CD14-positive monocyte (primary cell): Measurements from ENCODE around the gene LLCFC1. TPM values are rescaled to one million over a fixed set of nuclear protein-coding genes. Genes with fewer than 3 reads are reported as not detected.

Experiments used
- DNase-seq, 3 donors: peaks; one replicate each; pipeline ENCODE4 v3.0.0-alpha.2; 2011 to 2022
- H2AFZ ChIP-seq: 2 replicates; pipeline ENCODE4 v1.6.0; 2012; ENCODE audit warnings: mild to moderate bottlenecking, low read depth, low read length, inconsistent platforms; ENCODE audit not compliant: insufficient read depth, poor library complexity, severe bottlenecking
- H3K27ac ChIP-seq, 2 donors: 1 replicate in 1 of 2; 2 replicates in 1 of 2; pipeline ENCODE4 v1.5.1; 2012 to 2013; ENCODE audit warnings: low read length in 2 of 2, control low read depth in 1 of 2, inconsistent platforms in 1 of 2, low read depth in 1 of 2, mild to moderate bottlenecking in 1 of 2
- H3K27me3 ChIP-seq, 2 donors: one replicate each; pipeline versions ENCODE4 v1.6.0 to v1.6.1; 2011 to 2013; ENCODE audit warnings: low read length in 2 of 2; ENCODE audit not compliant: control insufficient read depth in 2 of 2, insufficient read depth in 2 of 2
- H3K36me3 ChIP-seq, 2 donors: replicated peaks in 1 of 2; 1 replicate in 1 of 2; 2 replicates in 1 of 2; pipeline versions ENCODE4 v1.5.1 to v1.6.1; 2012 to 2013; ENCODE audit warnings: low read length in 2 of 2, control low read depth in 1 of 2, inconsistent platforms in 1 of 2, mild to moderate bottlenecking in 1 of 2; ENCODE audit not compliant: insufficient read depth in 2 of 2, control insufficient read depth in 1 of 2
- H3K4me1 ChIP-seq, 2 donors: 1 replicate in 1 of 2; 2 replicates in 1 of 2; pipeline versions ENCODE4 v1.5.1 to v1.6.1; 2012 to 2013; ENCODE audit warnings: low read length in 2 of 2, control low read depth in 1 of 2, inconsistent platforms in 1 of 2, mild to moderate bottlenecking in 1 of 2, moderate library complexity in 1 of 2; ENCODE audit not compliant: insufficient read depth in 2 of 2, control insufficient read depth in 1 of 2
- H3K4me2 ChIP-seq: replicated peaks from 2 replicates; pipeline ENCODE3; 2012; ENCODE audit warnings: low read length, moderate library complexity, mild to moderate bottlenecking; ENCODE audit not compliant: poor library complexity, severe bottlenecking; ENCODE audit errors: extremely low read depth
- H3K4me3 ChIP-seq, 3 experiments: fragments of 200-600 bp in 1 of 3; sonication (generic) in 1 of 3; replicated peaks in 1 of 3; 1 replicate in 2 of 3; 2 replicates in 1 of 3; pipeline ENCODE4 v1.5.1; 2011 to 2013; ENCODE audit warnings: low read length in 3 of 3, mild to moderate bottlenecking in 3 of 3, control low read depth in 2 of 3, low read depth in 2 of 3, inconsistent platforms in 1 of 3, moderate library complexity in 1 of 3
- H3K79me2 ChIP-seq: 2 replicates; pipeline ENCODE4 v1.6.0; 2012; ENCODE audit warnings: mild to moderate bottlenecking, control low read depth, inconsistent platforms, low read length, moderate library complexity; ENCODE audit not compliant: insufficient read depth
- H3K9ac ChIP-seq: 2 replicates; pipeline ENCODE4 v1.6.0; 2017; ENCODE audit warnings: low read length, mild to moderate bottlenecking; ENCODE audit not compliant: insufficient read depth, poor library complexity, severe bottlenecking
- H3K9me3 ChIP-seq, 2 donors: replicated peaks in 1 of 2; 1 replicate in 1 of 2; 2 replicates in 1 of 2; pipeline versions ENCODE4 v1.5.1 to v1.6.1; 2012 to 2013; ENCODE audit warnings: low read length in 2 of 2, control low read depth in 1 of 2; ENCODE audit not compliant: control insufficient read depth in 1 of 2, insufficient read depth in 1 of 2
- H4K20me1 ChIP-seq: 2 replicates; pipeline ENCODE4 v1.6.0; 2012; ENCODE audit warnings: mild to moderate bottlenecking, low read length, control low read depth, moderate library complexity; ENCODE audit not compliant: insufficient read depth
- H3K27ac Mint-ChIP-seq, 7 donors: one replicate each; pipeline ENCODE4 v1.8.0; 2020; ENCODE audit warnings: mild to moderate bottlenecking in 7 of 7, mixed read lengths in 7 of 7, moderate library complexity in 6 of 7, inconsistent platforms in 2 of 7
- H3K27me3 Mint-ChIP-seq, 3 donors: one replicate each; pipeline ENCODE4 v1.8.0; 2021 to 2022; ENCODE audit warnings: low read depth in 3 of 3, mild to moderate bottlenecking in 3 of 3, mixed read lengths in 3 of 3, moderate library complexity in 3 of 3, inconsistent platforms in 1 of 3
- H3K36me3 Mint-ChIP-seq, 2 donors: one replicate each; pipeline ENCODE4 v1.8.0; 2020; ENCODE audit warnings: mixed read lengths in 2 of 2, inconsistent platforms in 1 of 2, mild to moderate bottlenecking in 1 of 2
- H3K4me1 Mint-ChIP-seq: one replicate; pipeline ENCODE4 v1.8.0; 2020; ENCODE audit warnings: mild to moderate bottlenecking, mixed read lengths
- H3K4me3 Mint-ChIP-seq, 2 donors: one replicate each; pipeline ENCODE4 v1.8.0; 2020; ENCODE audit warnings: mild to moderate bottlenecking in 2 of 2, mixed read lengths in 2 of 2, moderate library complexity in 1 of 2
- H3K9me3 Mint-ChIP-seq, 7 donors: one replicate each; pipeline ENCODE4 v1.8.0; 2020 to 2022; ENCODE audit warnings: mixed read lengths in 7 of 7, mild to moderate bottlenecking in 6 of 7, moderate library complexity in 6 of 7, inconsistent platforms in 2 of 7
- WGBS: methylation state at CpG from one replicate; pipeline ENCODE4 v1.1.5; 2013; ENCODE audit warnings: missing lambda C conversion rate; ENCODE audit not compliant: insufficient coverage; 5-methylcytosine and 5-hydroxymethylcytosine counted together
- intact Hi-C, 2 donors: fragments of 100-400 bp; cut with micrococcal nuclease; formaldehyde crosslinking; loops; one replicate each; pipeline versions ENCODE4 v1.15.0 to v1.15.1; 2023
- polyA plus RNA-seq, 3 donors: library from polyadenylated mRNA; depleted of rRNA in 1 of 3; unstranded in 2 of 3; stranded (reverse) in 1 of 3; fragments of 300-500 nt in 2 of 3; fragments of >200 nt in 1 of 3; fragmentation: Illumina TruSeq in 2 of 3; gene quantifications; 1 replicate in 2 of 3; 2 replicates in 1 of 3; pipeline ENCODE4 v1.2.3, GENCODE V29; 2012 to 2021
- TF ChIP-seq, protein P1 (sequence below): fragments of 200-600 bp; IDR thresholded peaks from one replicate; pipeline ENCODE4 v1.8.0; 2022; ENCODE audit warnings: antibody characterized with exemption, mild to moderate bottlenecking

The LLCFC1 gene
- polyA plus RNA-seq, 3 donors = 0.84 TPM; not detected in 2

DNA sequence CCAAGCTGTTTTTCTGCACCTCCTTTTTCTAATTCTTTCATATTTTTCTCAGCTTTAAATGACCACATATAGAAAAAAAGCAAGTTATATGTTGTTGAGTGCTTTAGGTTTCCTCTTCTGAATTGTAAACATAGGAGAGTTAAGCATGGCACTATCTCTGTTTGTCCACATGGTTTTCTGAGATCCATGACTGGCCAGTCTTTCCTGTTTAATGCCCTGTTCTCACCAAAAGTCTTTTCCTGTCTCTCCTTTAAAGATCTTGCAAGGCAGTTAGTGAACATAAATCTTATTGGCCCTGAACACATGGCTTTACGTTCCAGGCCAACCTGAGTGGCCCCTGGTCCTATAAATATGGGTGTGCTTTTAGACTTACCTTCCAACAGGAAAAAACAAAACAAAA is 25.2 kb upstream of the LLCFC1 start:
- TF ChIP-seq, protein P1, sequence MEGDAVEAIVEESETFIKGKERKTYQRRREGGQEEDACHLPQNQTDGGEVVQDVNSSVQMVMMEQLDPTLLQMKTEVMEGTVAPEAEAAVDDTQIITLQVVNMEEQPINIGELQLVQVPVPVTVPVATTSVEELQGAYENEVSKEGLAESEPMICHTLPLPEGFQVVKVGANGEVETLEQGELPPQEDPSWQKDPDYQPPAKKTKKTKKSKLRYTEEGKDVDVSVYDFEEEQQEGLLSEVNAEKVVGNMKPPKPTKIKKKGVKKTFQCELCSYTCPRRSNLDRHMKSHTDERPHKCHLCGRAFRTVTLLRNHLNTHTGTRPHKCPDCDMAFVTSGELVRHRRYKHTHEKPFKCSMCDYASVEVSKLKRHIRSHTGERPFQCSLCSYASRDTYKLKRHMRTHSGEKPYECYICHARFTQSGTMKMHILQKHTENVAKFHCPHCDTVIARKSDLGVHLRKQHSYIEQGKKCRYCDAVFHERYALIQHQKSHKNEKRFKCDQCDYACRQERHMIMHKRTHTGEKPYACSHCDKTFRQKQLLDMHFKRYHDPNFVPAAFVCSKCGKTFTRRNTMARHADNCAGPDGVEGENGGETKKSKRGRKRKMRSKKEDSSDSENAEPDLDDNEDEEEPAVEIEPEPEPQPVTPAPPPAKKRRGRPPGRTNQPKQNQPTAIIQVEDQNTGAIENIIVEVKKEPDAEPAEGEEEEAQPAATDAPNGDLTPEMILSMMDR = no peak

DNA sequence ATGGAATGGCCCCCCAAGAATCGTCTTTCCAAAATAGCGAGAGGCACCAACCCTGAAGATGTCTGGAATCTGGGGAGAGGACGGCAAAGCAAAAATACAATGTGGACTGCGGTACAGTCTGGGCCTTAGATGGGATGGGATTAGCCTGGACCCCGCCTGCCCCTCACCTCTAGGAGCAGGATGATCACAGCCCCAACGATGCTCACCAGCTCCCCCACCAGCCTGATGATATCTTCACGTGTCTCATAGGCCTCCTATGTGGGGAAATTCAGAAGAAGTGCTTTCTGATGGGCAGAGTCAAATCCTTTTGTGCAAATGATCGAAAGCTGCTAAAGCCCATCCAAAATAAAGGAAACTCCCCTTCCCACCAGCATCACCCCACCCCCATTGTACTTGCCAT is 24.0 kb upstream of the LLCFC1 start:
- H3K36me3 Mint-ChIP-seq = no peaks in the 10 kb centered on the region
- peaks cover 8 to 12% of the 10 kb centered on the region in 2 donors for H3K4me1 ChIP-seq
- H3K27me3 Mint-ChIP-seq = peaks cover 4 to 12% (median 5%) of the 10 kb centered on the region in 3 donors
- no peaks in the 10 kb centered on the region for H3K9me3 ChIP-seq
- DNase-seq = no peak
- no peak overlapping the region for H2AFZ ChIP-seq
- TF ChIP-seq, protein P1 = no peak
- H3K27ac Mint-ChIP-seq = no peak overlapping the region
- no peak overlapping the region for H3K4me3 ChIP-seq
- no peak overlapping the region for H3K9ac ChIP-seq
- H3K27me3 ChIP-seq = no peaks in the 10 kb centered on the region
- no peaks in the 10 kb centered on the region for H3K9me3 Mint-ChIP-seq
- H3K27ac ChIP-seq = no peak overlapping the region
- no peaks in the 10 kb centered on the region for H3K79me2 ChIP-seq
- peaks cover 18% of the 10 kb centered on the region for H3K4me1 Mint-ChIP-seq
- no peak overlapping the region for H3K4me2 ChIP-seq
- no peak overlapping the region for H3K4me3 Mint-ChIP-seq
- no peaks in the 10 kb centered on the region for H4K20me1 ChIP-seq
- H3K36me3 ChIP-seq = no peaks in the 10 kb centered on the region
- WGBS = 100% methylated on average over 1 of the region's 8 CpGs
- intact Hi-C loops = no loop called here

More for the DNA sequence above, 25.2 kb upstream of the LLCFC1 start:
- no peaks in the 10 kb centered on the region for H3K27me3 ChIP-seq
- peaks cover 4 to 8% (median 5%) of the 10 kb centered on the region in 3 donors for H3K27me3 Mint-ChIP-seq
- H4K20me1 ChIP-seq = no peaks in the 10 kb centered on the region
- no peak overlapping the region for H2AFZ ChIP-seq
- no peaks in the 10 kb centered on the region for H3K9me3 ChIP-seq
- DNase-seq = no peak
- H3K27ac Mint-ChIP-seq = no peak overlapping the region
- H3K4me2 ChIP-seq = no peak overlapping the region
- H3K9ac ChIP-seq = no peak overlapping the region
- H3K4me3 Mint-ChIP-seq = no peak overlapping the region
- intact Hi-C loops = no loop called here
- peaks cover 20 to 24% of the 10 kb centered on the region in 2 donors for H3K4me1 ChIP-seq
- H3K27ac ChIP-seq = no peak overlapping the region
- H3K4me1 Mint-ChIP-seq = peaks cover 30% of the 10 kb centered on the region
- WGBS = no CpG with 5 or more reads among the region's 1 CpG
- no peaks in the 10 kb centered on the region for H3K79me2 ChIP-seq
- H3K36me3 Mint-ChIP-seq = no peaks in the 10 kb centered on the region
- H3K4me3 ChIP-seq = no peak overlapping the region
- H3K36me3 ChIP-seq = no peaks in the 10 kb centered on the region
- H3K9me3 Mint-ChIP-seq = no peaks in the 10 kb centered on the region
